GM23338 (cell line): Measurements from ENCODE around the gene NAPB. TPM values are rescaled to one million over a fixed set of nuclear protein-coding genes. Genes with fewer than 3 reads are reported as not detected.

Source experiments
- ATAC-seq: fragments of 200-7000 bp; cut with Tn5 transposase; 3 replicates; pipeline ENCODE4 v1.9.1; 2020
- DNase-seq: peaks from one replicate; pipeline ENCODE4 v3.0.0-alpha.2; 2015; ENCODE audit warnings: low spot score
- H2AFZ ChIP-seq: fragments of 200-600 bp; sonication (generic); 2 replicates; pipeline ENCODE4 v1.8.0; 2016; ENCODE audit warnings: antibody characterized with exemption, mild to moderate bottlenecking, moderate library complexity
- H3F3A ChIP-seq: fragments of 200-600 bp; sonication (generic); replicated peaks from 2 replicates; pipeline ENCODE4 v1.8.0; 2017; ENCODE audit warnings: antibody characterized with exemption, mixed run types, low read depth
- H3K27ac ChIP-seq: fragments of 200-600 bp; sonication (generic); 2 replicates; pipeline ENCODE4 v1.6.1; 2016; ENCODE audit warnings: low read depth
- H3K27me3 ChIP-seq: fragments of 200-600 bp; sonication (generic); 2 replicates; pipeline ENCODE4 v1.8.0; 2016; ENCODE audit warnings: mild to moderate bottlenecking, mixed run types, moderate library complexity; ENCODE audit not compliant: insufficient read depth
- H3K36me3 ChIP-seq: fragments of 200-600 bp; sonication (generic); 2 replicates; pipeline ENCODE4 v1.8.0; 2016; ENCODE audit warnings: mild to moderate bottlenecking; ENCODE audit not compliant: insufficient read depth
- H3K4me1 ChIP-seq: fragments of 200-600 bp; sonication (generic); 2 replicates; pipeline ENCODE4 v1.8.0; 2016; ENCODE audit warnings: mild to moderate bottlenecking, moderate library complexity; ENCODE audit not compliant: insufficient read depth
- H3K4me2 ChIP-seq: fragments of 200-600 bp; sonication (generic); 2 replicates; pipeline ENCODE4 v1.7.1; 2017; ENCODE audit warnings: mixed run types
- H3K4me3 ChIP-seq: fragments of 200-600 bp; sonication (generic); 2 replicates; pipeline ENCODE4 v1.6.1; 2016; ENCODE audit warnings: mixed run types
- H3K79me2 ChIP-seq: fragments of 200-600 bp; sonication (generic); replicated peaks from 2 replicates; pipeline ENCODE4 v1.8.0; 2017; ENCODE audit warnings: mild to moderate bottlenecking; ENCODE audit not compliant: insufficient read depth
- H3K9me2 ChIP-seq: fragments of 200-600 bp; sonication (generic); 2 replicates; pipeline ENCODE4 v1.8.0; 2017; ENCODE audit not compliant: insufficient read depth
- H4K20me1 ChIP-seq: fragments of 200-600 bp; sonication (generic); replicated peaks from 2 replicates; pipeline ENCODE4 v1.8.0; 2017; ENCODE audit warnings: mild to moderate bottlenecking; ENCODE audit not compliant: insufficient read depth
- H3K27ac Mint-ChIP-seq: 2 replicates; pipeline ENCODE4 v1.8.0; 2020; ENCODE audit warnings: inconsistent platforms, mild to moderate bottlenecking, moderate library complexity, mixed read lengths
- H3K27me3 Mint-ChIP-seq: 3 replicates; pipeline ENCODE4 v1.8.0; 2022; ENCODE audit warnings: low read depth, mild to moderate bottlenecking, moderate library complexity, mixed read lengths, inconsistent platforms; ENCODE audit not compliant: insufficient read depth, poor library complexity
- H3K36me3 Mint-ChIP-seq: 3 replicates; pipeline ENCODE4 v1.8.0; 2021; ENCODE audit warnings: low read depth, mild to moderate bottlenecking, inconsistent platforms, moderate library complexity, mixed read lengths
- H3K4me1 Mint-ChIP-seq: 3 replicates; pipeline ENCODE4 v1.8.0; 2020; ENCODE audit warnings: mild to moderate bottlenecking, inconsistent platforms, mixed read lengths
- H3K4me3 Mint-ChIP-seq: 3 replicates; pipeline ENCODE4 v1.8.0; 2021; ENCODE audit warnings: moderate library complexity, mild to moderate bottlenecking, inconsistent platforms, mixed read lengths
- H3K9me3 Mint-ChIP-seq: 3 replicates; pipeline ENCODE4 v1.8.0; 2020; ENCODE audit warnings: moderate library complexity, mild to moderate bottlenecking, inconsistent platforms, mixed read lengths
- CREB1 ChIP-seq: fragments of 250-450 bp; sonication (Bioruptor Pico); IDR thresholded peaks from 2 replicates; pipeline ENCODE4 v1.5.0; 2020; ENCODE audit warnings: low read depth, mild to moderate bottlenecking, moderate library complexity
- EZH2 ChIP-seq: fragments of 200-600 bp; sonication (generic); IDR thresholded peaks from one replicate; pipeline ENCODE4 v1.8.0; 2017; ENCODE audit warnings: antibody characterized with exemption, mild to moderate bottlenecking, low read depth; ENCODE audit not compliant: unreplicated experiment
- EZH2phosphoT487 ChIP-seq: fragments of 200-600 bp; sonication (generic); IDR thresholded peaks from one replicate; pipeline ENCODE4 v1.8.1; 2018; ENCODE audit warnings: antibody characterized with exemption; ENCODE audit not compliant: unreplicated experiment
- JUNB ChIP-seq: IDR thresholded peaks from one replicate; pipeline ENCODE4 v1.6.1; 2016; ENCODE audit warnings: antibody characterized with exemption; ENCODE audit not compliant: unreplicated experiment
- polyA plus RNA-seq: library from polyadenylated mRNA; unstranded; fragments of >200 nt; fragmentation: Nextera tagmentation; extraction: Ambion mirVana; gene quantifications from 2 replicates; pipeline ENCODE4 v1.2.1, GENCODE V29; 2016
- total RNA-seq: library from RNA; depleted of rRNA; stranded (reverse); fragments of >200 nt; shearing (Covaris generic); gene quantifications from 2 replicates; pipeline ENCODE4 v1.2.3, GENCODE V29; 2014
- TF ChIP-seq, protein P1 (sequence below), 2 experiments: fragments of 200-600 bp in 1 of 2; sonication (generic) in 1 of 2; conservative IDR thresholded peaks; 2 replicates each; pipeline versions ENCODE4 v1.5.1 to v1.6.1; 2016 to 2017; ENCODE audit warnings: antibody characterized with exemption in 2 of 2, low read depth in 2 of 2, mild to moderate bottlenecking in 2 of 2, moderate library complexity in 1 of 2
- TF ChIP-seq, protein P2 (sequence below): IDR thresholded peaks from one replicate; pipeline ENCODE4 v1.6.1; 2018; ENCODE audit warnings: antibody characterized with exemption; ENCODE audit not compliant: unreplicated experiment
- TF ChIP-seq, protein P3 (sequence below): fragments of 250-450 bp; sonication (Bioruptor Pico); IDR thresholded peaks from 2 replicates; pipeline ENCODE4 v1.5.0; 2020; ENCODE audit warnings: mild to moderate bottlenecking, moderate library complexity

Gene NAPB
- total and polyA plus RNA-seq, 2 experiments from 2014 or later, result 7.3 to 18.1 TPM

DNA sequence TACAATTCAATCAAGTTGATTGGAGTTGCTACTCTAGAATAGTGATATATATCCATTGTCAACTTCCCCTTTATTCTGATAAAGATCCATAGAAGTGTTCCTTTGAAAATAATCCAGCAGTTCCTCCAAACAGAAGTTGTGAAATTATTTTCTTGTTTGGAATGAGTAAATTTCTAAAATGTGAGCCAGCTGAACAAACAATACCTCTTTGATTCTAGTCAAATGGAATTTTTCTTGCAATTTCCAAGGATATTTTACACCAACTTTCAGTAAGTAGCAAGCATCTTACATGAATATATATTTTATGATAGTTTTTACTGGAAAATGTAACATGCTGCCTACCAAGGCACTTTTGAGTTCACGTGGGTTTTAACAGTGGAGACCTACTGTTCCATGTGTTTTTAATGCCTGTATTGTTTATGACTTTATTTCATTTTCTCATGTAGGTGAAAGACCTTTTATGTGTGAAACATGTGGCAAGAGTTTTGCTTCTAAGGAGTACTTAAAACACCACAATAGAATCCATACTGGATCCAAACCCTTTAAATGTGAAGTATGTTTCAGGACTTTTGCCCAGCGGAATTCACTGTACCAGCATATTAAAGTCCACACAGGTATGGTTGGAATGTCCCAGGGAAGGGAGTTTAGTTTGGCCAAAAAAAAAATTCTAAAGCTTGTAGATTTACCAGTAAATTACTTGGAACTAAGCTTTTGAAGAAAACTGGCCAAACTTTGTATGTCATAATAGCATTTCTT lies 52.8 kb downstream of the NAPB start:
- peaks cover 29% of the 10 kb centered on the region for H4K20me1 ChIP-seq
- H2AFZ ChIP-seq, result no peak overlapping the region
- Mint-ChIP-seq H3K4me3 (no peak overlapping the region), H3K27ac (no peak overlapping the region), H3K4me1 (peaks cover 16% of the 10 kb centered on the region), H3K36me3 (peaks cover 59% of the 10 kb centered on the region), H3K27me3 (peaks cover 11% of the 10 kb centered on the region), H3K9me3 (no peaks in the 10 kb centered on the region)
- ATAC-seq (no peak), DNase-seq (no peak)
- no peaks in the 10 kb centered on the region for H3K27me3 ChIP-seq
- no peak overlapping the region for H3K27ac ChIP-seq
- H3K4me1 ChIP-seq, result peaks cover 5% of the 10 kb centered on the region; the same call in 1 of the 2 replicates
- H3F3A ChIP-seq, result no peaks in the 10 kb centered on the region
- H3K9me2 ChIP-seq, result no peaks in the 10 kb centered on the region
- peaks cover 14% of the 10 kb centered on the region; the same call in 1 of the 2 replicates for H3K36me3 ChIP-seq
- TF ChIP-seq EZH2, result no peak
- H3K4me3 ChIP-seq, result no peak overlapping the region
- H3K79me2 ChIP-seq, result peaks cover 47% of the 10 kb centered on the region
- no peak overlapping the region for H3K4me2 ChIP-seq

DNA sequence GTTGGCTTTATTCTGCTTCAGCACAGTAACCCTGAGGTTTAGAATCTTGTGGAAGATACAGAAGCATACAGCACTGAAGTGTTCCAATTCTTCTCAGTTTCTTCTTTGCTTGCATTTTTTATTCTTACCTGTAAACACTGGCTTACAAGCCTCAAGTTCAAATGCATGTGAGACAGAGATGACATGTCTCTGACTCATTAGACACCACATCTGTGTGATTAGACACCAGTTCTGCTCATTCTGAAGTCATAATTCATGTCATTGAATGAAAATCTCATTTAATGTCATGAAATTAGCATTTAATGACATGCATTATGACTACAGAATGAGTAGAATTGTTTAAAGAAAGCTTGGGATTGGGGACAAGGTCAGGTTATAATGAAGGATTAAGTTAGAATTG lies 53.5 kb downstream of the NAPB start:
- H3K27ac ChIP-seq, result no peak overlapping the region
- no peak overlapping the region for H2AFZ ChIP-seq
- peaks cover 23% of the 10 kb centered on the region for H3K4me1 Mint-ChIP-seq
- H3K36me3 Mint-ChIP-seq, result peaks cover 58% of the 10 kb centered on the region
- peaks cover 55% of the 10 kb centered on the region for H3K79me2 ChIP-seq
- H3K4me1 ChIP-seq, result peaks cover 12% of the 10 kb centered on the region; the same call in 1 of the 2 replicates
- peaks cover 2% of the 10 kb centered on the region; the same call in 1 of the 2 replicates for H3F3A ChIP-seq
- H3K4me2 ChIP-seq, result no peak overlapping the region
- H3K9me2 ChIP-seq, result no peaks in the 10 kb centered on the region
- DNase-seq (no peak), ATAC-seq (no peak)
- no peak overlapping the region for H3K27ac Mint-ChIP-seq
- H4K20me1 ChIP-seq, result peaks cover 36% of the 10 kb centered on the region
- no peaks in the 10 kb centered on the region for H3K9me3 Mint-ChIP-seq
- H3K36me3 ChIP-seq, result peaks cover 14% of the 10 kb centered on the region; the same call in 1 of the 2 replicates
- no peaks in the 10 kb centered on the region for H3K27me3 ChIP-seq
- peaks cover 15% of the 10 kb centered on the region for H3K27me3 Mint-ChIP-seq
- no peak overlapping the region for H3K4me3 Mint-ChIP-seq
- H3K4me3 ChIP-seq, result no peak overlapping the region
- TF ChIP-seq, protein P1, sequence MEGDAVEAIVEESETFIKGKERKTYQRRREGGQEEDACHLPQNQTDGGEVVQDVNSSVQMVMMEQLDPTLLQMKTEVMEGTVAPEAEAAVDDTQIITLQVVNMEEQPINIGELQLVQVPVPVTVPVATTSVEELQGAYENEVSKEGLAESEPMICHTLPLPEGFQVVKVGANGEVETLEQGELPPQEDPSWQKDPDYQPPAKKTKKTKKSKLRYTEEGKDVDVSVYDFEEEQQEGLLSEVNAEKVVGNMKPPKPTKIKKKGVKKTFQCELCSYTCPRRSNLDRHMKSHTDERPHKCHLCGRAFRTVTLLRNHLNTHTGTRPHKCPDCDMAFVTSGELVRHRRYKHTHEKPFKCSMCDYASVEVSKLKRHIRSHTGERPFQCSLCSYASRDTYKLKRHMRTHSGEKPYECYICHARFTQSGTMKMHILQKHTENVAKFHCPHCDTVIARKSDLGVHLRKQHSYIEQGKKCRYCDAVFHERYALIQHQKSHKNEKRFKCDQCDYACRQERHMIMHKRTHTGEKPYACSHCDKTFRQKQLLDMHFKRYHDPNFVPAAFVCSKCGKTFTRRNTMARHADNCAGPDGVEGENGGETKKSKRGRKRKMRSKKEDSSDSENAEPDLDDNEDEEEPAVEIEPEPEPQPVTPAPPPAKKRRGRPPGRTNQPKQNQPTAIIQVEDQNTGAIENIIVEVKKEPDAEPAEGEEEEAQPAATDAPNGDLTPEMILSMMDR (conservative IDR thresholded peaks at IDR 0.05; ENCODE audit: low read depth in 2 of 2), result no peak
- TF ChIP-seq EZH2phosphoT487 (no peak), EZH2 (no peak), CREB1 (no peak), JUNB (no peak)
- TF ChIP-seq, protein P2, sequence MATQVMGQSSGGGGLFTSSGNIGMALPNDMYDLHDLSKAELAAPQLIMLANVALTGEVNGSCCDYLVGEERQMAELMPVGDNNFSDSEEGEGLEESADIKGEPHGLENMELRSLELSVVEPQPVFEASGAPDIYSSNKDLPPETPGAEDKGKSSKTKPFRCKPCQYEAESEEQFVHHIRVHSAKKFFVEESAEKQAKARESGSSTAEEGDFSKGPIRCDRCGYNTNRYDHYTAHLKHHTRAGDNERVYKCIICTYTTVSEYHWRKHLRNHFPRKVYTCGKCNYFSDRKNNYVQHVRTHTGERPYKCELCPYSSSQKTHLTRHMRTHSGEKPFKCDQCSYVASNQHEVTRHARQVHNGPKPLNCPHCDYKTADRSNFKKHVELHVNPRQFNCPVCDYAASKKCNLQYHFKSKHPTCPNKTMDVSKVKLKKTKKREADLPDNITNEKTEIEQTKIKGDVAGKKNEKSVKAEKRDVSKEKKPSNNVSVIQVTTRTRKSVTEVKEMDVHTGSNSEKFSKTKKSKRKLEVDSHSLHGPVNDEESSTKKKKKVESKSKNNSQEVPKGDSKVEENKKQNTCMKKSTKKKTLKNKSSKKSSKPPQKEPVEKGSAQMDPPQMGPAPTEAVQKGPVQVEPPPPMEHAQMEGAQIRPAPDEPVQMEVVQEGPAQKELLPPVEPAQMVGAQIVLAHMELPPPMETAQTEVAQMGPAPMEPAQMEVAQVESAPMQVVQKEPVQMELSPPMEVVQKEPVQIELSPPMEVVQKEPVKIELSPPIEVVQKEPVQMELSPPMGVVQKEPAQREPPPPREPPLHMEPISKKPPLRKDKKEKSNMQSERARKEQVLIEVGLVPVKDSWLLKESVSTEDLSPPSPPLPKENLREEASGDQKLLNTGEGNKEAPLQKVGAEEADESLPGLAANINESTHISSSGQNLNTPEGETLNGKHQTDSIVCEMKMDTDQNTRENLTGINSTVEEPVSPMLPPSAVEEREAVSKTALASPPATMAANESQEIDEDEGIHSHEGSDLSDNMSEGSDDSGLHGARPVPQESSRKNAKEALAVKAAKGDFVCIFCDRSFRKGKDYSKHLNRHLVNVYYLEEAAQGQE, result no peak
- TF ChIP-seq, protein P3, sequence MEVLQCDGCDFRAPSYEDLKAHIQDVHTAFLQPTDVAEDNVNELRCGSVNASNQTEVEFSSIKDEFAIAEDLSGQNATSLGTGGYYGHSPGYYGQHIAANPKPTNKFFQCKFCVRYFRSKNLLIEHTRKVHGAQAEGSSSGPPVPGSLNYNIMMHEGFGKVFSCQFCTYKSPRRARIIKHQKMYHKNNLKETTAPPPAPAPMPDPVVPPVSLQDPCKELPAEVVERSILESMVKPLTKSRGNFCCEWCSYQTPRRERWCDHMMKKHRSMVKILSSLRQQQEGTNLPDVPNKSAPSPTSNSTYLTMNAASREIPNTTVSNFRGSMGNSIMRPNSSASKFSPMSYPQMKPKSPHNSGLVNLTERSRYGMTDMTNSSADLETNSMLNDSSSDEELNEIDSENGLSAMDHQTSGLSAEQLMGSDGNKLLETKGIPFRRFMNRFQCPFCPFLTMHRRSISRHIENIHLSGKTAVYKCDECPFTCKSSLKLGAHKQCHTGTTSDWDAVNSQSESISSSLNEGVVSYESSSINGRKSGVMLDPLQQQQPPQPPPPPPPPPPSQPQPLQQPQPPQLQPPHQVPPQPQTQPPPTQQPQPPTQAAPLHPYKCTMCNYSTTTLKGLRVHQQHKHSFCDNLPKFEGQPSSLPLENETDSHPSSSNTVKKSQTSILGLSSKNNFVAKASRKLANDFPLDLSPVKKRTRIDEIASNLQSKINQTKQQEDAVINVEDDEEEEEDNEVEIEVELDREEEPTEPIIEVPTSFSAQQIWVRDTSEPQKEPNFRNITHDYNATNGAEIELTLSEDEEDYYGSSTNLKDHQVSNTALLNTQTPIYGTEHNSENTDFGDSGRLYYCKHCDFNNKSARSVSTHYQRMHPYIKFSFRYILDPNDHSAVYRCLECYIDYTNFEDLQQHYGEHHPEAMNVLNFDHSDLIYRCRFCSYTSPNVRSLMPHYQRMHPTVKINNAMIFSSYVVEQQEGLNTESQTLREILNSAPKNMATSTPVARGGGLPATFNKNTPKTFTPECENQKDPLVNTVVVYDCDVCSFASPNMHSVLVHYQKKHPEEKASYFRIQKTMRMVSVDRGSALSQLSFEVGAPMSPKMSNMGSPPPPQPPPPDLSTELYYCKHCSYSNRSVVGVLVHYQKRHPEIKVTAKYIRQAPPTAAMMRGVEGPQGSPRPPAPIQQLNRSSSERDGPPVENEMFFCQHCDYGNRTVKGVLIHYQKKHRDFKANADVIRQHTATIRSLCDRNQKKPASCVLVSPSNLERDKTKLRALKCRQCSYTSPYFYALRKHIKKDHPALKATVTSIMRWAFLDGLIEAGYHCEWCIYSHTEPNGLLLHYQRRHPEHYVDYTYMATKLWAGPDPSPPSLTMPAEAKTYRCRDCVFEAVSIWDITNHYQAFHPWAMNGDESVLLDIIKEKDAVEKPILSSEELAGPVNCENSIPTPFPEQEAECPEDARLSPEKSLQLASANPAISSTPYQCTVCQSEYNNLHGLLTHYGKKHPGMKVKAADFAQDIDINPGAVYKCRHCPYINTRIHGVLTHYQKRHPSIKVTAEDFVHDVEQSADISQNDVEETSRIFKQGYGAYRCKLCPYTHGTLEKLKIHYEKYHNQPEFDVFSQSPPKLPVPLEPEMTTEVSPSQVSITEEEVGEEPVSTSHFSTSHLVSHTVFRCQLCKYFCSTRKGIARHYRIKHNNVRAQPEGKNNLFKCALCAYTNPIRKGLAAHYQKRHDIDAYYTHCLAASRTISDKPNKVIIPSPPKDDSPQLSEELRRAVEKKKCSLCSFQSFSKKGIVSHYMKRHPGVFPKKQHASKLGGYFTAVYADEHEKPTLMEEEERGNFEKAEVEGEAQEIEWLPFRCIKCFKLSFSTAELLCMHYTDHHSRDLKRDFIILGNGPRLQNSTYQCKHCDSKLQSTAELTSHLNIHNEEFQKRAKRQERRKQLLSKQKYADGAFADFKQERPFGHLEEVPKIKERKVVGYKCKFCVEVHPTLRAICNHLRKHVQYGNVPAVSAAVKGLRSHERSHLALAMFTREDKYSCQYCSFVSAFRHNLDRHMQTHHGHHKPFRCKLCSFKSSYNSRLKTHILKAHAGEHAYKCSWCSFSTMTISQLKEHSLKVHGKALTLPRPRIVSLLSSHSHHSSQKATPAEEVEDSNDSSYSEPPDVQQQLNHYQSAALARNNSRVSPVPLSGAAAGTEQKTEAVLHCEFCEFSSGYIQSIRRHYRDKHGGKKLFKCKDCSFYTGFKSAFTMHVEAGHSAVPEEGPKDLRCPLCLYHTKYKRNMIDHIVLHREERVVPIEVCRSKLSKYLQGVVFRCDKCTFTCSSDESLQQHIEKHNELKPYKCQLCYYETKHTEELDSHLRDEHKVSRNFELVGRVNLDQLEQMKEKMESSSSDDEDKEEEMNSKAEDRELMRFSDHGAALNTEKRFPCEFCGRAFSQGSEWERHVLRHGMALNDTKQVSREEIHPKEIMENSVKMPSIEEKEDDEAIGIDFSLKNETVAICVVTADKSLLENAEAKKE (CRISPR knock-in tag), result no peak
